ENCODE measurements around the gene DUS2.

The DUS2 gene

DNA sequence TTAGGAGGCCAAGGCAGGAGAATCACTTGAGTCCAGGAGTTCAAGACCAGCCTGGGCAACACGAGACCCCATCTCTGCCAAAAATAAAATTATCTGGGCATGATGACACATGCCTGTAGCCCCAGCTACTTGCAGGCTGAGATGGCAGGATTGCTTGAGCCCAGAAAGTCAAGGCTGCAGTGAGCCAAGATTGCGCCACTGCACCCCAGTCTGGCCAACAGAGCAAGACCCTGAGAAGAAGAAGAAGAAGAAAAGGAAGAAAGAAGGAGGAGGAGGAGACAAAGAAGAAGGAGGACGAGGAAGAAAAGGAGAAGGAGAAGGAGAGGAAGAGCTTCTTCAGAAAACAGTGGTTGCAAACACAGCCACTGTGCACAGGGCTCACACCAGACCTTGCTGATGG lies 34.4 kb upstream of the DUS2 start:
- ATAC-seq (ENCODE audit: insufficient read depth, low read depth) (no peak), DNase-seq (no peak)
- Histone ChIP-seq H3K27me3 (ENCODE audit: insufficient read depth, low read length, poor library complexity) (no peaks in the 10 kb centered on the region), H2AFZ (ENCODE audit: low read depth, low read length) (no peak overlapping the region), H3K27ac (ENCODE audit: low read length) (no peak overlapping the region), H4K20me1 (ENCODE audit: insufficient read depth, low read length) (no peaks in the 10 kb centered on the region; the same call in 1 of the 2 replicates), H3K4me1 (ENCODE audit: insufficient read depth, low read length) (peaks cover 25% of the 10 kb centered on the region), H3K4me3 (ENCODE audit: low read depth in 1 of 2, low read length in 2 of 2) (no peak overlapping the region), H3K9me3 (ENCODE audit: insufficient read depth, low read length, severe bottlenecking) (no peaks in the 10 kb centered on the region), H3K4me2 (ENCODE audit: insufficient read depth, low read length) (no peak overlapping the region), H3K36me3 (ENCODE audit: insufficient read depth, low read length) (no peaks in the 10 kb centered on the region), H3K9ac (ENCODE audit: low read depth, low read length) (no peak overlapping the region), H3K79me2 (ENCODE audit: insufficient read depth, low read length) (no peaks in the 10 kb centered on the region)
- TF ChIP-seq, protein P1, sequence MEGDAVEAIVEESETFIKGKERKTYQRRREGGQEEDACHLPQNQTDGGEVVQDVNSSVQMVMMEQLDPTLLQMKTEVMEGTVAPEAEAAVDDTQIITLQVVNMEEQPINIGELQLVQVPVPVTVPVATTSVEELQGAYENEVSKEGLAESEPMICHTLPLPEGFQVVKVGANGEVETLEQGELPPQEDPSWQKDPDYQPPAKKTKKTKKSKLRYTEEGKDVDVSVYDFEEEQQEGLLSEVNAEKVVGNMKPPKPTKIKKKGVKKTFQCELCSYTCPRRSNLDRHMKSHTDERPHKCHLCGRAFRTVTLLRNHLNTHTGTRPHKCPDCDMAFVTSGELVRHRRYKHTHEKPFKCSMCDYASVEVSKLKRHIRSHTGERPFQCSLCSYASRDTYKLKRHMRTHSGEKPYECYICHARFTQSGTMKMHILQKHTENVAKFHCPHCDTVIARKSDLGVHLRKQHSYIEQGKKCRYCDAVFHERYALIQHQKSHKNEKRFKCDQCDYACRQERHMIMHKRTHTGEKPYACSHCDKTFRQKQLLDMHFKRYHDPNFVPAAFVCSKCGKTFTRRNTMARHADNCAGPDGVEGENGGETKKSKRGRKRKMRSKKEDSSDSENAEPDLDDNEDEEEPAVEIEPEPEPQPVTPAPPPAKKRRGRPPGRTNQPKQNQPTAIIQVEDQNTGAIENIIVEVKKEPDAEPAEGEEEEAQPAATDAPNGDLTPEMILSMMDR (IDR thresholded peaks at IDR 0.05; ENCODE audit: borderline replicate concordance, extremely low read depth, low read length, poor library complexity, severe bottlenecking) = no peak
- TF ChIP-seq EZH2 (IDR thresholded peaks at IDR 0.05; ENCODE audit: borderline replicate concordance, low read depth, low read length, severe bottlenecking) = no peak

DNA sequence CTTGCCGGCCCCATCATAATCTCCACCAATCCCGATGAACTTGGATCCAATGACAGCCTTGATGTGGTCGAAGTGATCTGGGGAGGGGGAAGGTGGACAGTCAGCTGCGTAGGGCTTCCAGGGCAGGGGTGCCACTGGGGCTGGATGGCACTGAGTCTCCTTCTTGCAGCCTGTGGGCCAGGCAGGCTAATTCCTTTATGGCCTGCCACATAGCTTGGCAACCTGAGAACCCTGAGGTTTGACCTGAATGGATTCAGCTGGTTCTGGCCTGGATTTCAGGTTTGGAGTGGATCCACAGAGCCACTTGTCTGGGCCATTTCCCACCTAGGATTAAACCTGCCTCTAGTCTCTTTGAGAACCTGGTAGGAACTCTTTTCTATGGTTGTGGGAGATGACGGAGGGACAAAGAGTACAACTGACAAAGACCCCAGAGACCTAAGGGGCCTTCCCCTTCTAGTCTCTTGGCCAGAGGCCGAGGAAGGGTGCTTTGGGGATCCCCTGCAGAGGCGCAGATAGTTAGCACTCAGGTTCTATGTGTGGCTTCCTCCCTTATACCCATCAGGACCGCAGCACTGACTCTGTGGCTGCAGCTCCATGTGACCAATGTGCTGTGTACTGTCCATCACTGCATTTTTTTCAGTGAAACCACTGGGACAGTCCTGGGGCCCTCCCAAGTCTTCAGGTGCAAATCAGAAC lies 33.6 kb upstream of the DUS2 start:
- Histone ChIP-seq H3K9ac (ENCODE audit: low read depth, low read length) (no peak overlapping the region), H3K9me3 (ENCODE audit: insufficient read depth, low read length, severe bottlenecking) (no peaks in the 10 kb centered on the region), H3K4me3 (ENCODE audit: low read depth in 1 of 2, low read length in 2 of 2) (no peak overlapping the region), H3K27me3 (ENCODE audit: insufficient read depth, low read length, poor library complexity) (no peaks in the 10 kb centered on the region), H2AFZ (ENCODE audit: low read depth, low read length) (no peak overlapping the region), H3K4me2 (ENCODE audit: insufficient read depth, low read length) (no peak overlapping the region), H3K79me2 (ENCODE audit: insufficient read depth, low read length) (no peaks in the 10 kb centered on the region), H3K36me3 (ENCODE audit: insufficient read depth, low read length) (no peaks in the 10 kb centered on the region), H3K27ac (ENCODE audit: low read length) (no peak overlapping the region), H4K20me1 (ENCODE audit: insufficient read depth, low read length) (no peaks in the 10 kb centered on the region; the same call in 1 of the 2 replicates), H3K4me1 (ENCODE audit: insufficient read depth, low read length) (peaks cover 23% of the 10 kb centered on the region)
- TF ChIP-seq, protein P1 (IDR thresholded peaks at IDR 0.05; ENCODE audit: borderline replicate concordance, extremely low read depth, low read length, poor library complexity, severe bottlenecking) = no peak
- no peak for TF ChIP-seq EZH2 (IDR thresholded peaks at IDR 0.05; ENCODE audit: borderline replicate concordance, low read depth, low read length, severe bottlenecking)
- ATAC-seq (ENCODE audit: insufficient read depth, low read depth) (no peak), DNase-seq (no peak)

DNA sequence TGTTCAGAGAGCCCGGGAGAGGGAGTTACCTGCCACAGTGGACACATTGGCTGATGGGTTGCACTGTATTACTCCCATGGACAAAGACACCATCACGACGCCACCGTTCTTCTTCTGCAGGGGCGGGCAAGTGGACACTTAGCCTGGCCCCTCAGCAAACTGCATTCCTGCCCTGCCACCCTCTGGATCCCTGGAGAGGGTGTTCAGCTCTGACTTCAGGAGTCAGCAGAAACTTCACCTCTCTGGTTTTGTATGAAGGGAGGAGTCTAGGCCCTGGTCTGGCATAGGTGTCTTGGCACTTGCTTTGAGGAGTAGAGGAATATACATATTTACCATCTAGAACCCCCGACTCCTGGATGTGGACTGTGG lies 33.1 kb upstream of the DUS2 start:
- TF ChIP-seq, protein P1 (IDR thresholded peaks at IDR 0.05; ENCODE audit: borderline replicate concordance, extremely low read depth, low read length, poor library complexity, severe bottlenecking) = no peak
- no peak for TF ChIP-seq EZH2 (IDR thresholded peaks at IDR 0.05; ENCODE audit: borderline replicate concordance, low read depth, low read length, severe bottlenecking)
- DNase-seq (no peak), ATAC-seq (ENCODE audit: insufficient read depth, low read depth) (no peak)
- Histone ChIP-seq H3K36me3 (ENCODE audit: insufficient read depth, low read length) (no peaks in the 10 kb centered on the region), H3K9me3 (ENCODE audit: insufficient read depth, low read length, severe bottlenecking) (no peaks in the 10 kb centered on the region), H2AFZ (ENCODE audit: low read depth, low read length) (no peak overlapping the region), H4K20me1 (ENCODE audit: insufficient read depth, low read length) (no peaks in the 10 kb centered on the region; the same call in 1 of the 2 replicates), H3K4me2 (ENCODE audit: insufficient read depth, low read length) (no peak overlapping the region), H3K79me2 (ENCODE audit: insufficient read depth, low read length) (no peaks in the 10 kb centered on the region), H3K9ac (ENCODE audit: low read depth, low read length) (no peak overlapping the region), H3K27ac (ENCODE audit: low read length) (no peak overlapping the region), H3K4me1 (ENCODE audit: insufficient read depth, low read length) (peaks cover 17% of the 10 kb centered on the region), H3K4me3 (ENCODE audit: low read depth in 1 of 2, low read length in 2 of 2) (no peak overlapping the region), H3K27me3 (ENCODE audit: insufficient read depth, low read length, poor library complexity) (no peaks in the 10 kb centered on the region)
